NCI-H524 (cell line): ENCODE results near the gene EXD3.
A peak's percentile ranks its signal among the peaks of the same experiment; 100 is the strongest.

Experiments
- DNase-seq, 2 experiments: peaks; one replicate each; lab custom pipeline; 2025; lab: John Stamatoyannopoulos, UW

EXD3 gene

GRCh38 chr9:137272241-137273094 lies 150.5 kb downstream of the EXD3 start:
- DNase-seq, result no peak

- no peak for DNase-seq
Observed at GRCh38 chr9:137271696-137272076, 151.3 kb downstream of the EXD3 start.

- no peak for DNase-seq
Observed at GRCh38 chr9:137270929-137271695, 151.8 kb downstream of the EXD3 start.

GRCh38 chr9:137269231-137269772 lies 153.7 kb downstream of the EXD3 start:
- no peak for DNase-seq

- DNase-seq, result no peak
Observed at GRCh38 chr9:137268538-137269201, 154.3 kb downstream of the EXD3 start.

- DNase-seq, result no peak
Observed at GRCh38 chr9:137267933-137268355, 155.0 kb downstream of the EXD3 start.

- DNase-seq, result no peak
Observed at GRCh38 chr9:137266585-137267453, 156.1 kb downstream of the EXD3 start.

- DNase-seq, result no peak
Observed at GRCh38 chr9:137266162-137266527, 156.8 kb downstream of the EXD3 start.

- no peak for DNase-seq
Observed at GRCh38 chr9:137265496-137266161, 157.3 kb downstream of the EXD3 start.

GRCh38 chr9:137264067-137264466 lies 158.9 kb downstream of the EXD3 start:
- no peak for DNase-seq

- DNase-seq, result no peak
Observed at GRCh38 chr9:137263506-137263905, 159.5 kb downstream of the EXD3 start.

GRCh38 chr9:137262909-137263285 lies 160.1 kb downstream of the EXD3 start:
- no peak for DNase-seq

- DNase-seq, result peak in 1 of 2 experiments; percentile 47
Observed at GRCh38 chr9:137262173-137262908, 160.6 kb downstream of the EXD3 start.
